CD4-positive, alpha-beta T cell treated with Interleukin-17A for 4 hours (primary cell): ENCODE results near the gene CSNK1G1.

ENCODE experiments used
- DNase-seq: peaks from one replicate; pipeline ENCODE4 v3.0.0-alpha.2; 2020; ENCODE audit warnings: mixed read lengths

Gene CSNK1G1

GRCh38 chr15:64149893-64150578 is 205.9 kb downstream of the CSNK1G1 start:
- no peak for DNase-seq

GRCh38 chr15:64149424-64149823 is 206.5 kb downstream of the CSNK1G1 start:
- peak; percentile 20 for DNase-seq

GRCh38 chr15:64148581-64148980 is 207.4 kb downstream of the CSNK1G1 start:
- DNase-seq, result no peak

GRCh38 chr15:64148168-64148567 is 207.8 kb downstream of the CSNK1G1 start:
- DNase-seq, result no peak

GRCh38 chr15:64146885-64147681 is 208.9 kb downstream of the CSNK1G1 start:
- no peak for DNase-seq

- DNase-seq, result no peak
Observed at GRCh38 chr15:64146520-64146884, 209.5 kb downstream of the CSNK1G1 start.

GRCh38 chr15:64146041-64146440 is 209.9 kb downstream of the CSNK1G1 start:
- DNase-seq, result no peak

- DNase-seq, result no peak
Observed at GRCh38 chr15:64144565-64145281, 211.2 kb downstream of the CSNK1G1 start.

- no peak for DNase-seq
Observed at GRCh38 chr15:64144192-64144564, 211.8 kb downstream of the CSNK1G1 start.

GRCh38 chr15:64143276-64143675 is 212.7 kb downstream of the CSNK1G1 start:
- no peak for DNase-seq

- no peak for DNase-seq
Observed at GRCh38 chr15:64141798-64142512, 214.0 kb downstream of the CSNK1G1 start.

- no peak for DNase-seq
Observed at GRCh38 chr15:64138331-64138941, 217.5 kb downstream of the CSNK1G1 start.

- DNase-seq, result no peak
Observed at GRCh38 chr15:64137226-64137833, 218.6 kb downstream of the CSNK1G1 start.

- no peak for DNase-seq
Observed at GRCh38 chr15:64136347-64136746, 219.6 kb downstream of the CSNK1G1 start.

GRCh38 chr15:64134345-64134829 is 221.6 kb downstream of the CSNK1G1 start:
- DNase-seq, result no peak

- no peak for DNase-seq
Observed at GRCh38 chr15:64133623-64134344, 222.2 kb downstream of the CSNK1G1 start.

GRCh38 chr15:64132217-64132616 is 223.8 kb downstream of the CSNK1G1 start:
- DNase-seq, result no peak

- no peak for DNase-seq
Observed at GRCh38 chr15:64131547-64131946, 224.4 kb downstream of the CSNK1G1 start.

- DNase-seq, result no peak
Observed at GRCh38 chr15:64130159-64130558, 225.8 kb downstream of the CSNK1G1 start.

- no peak for DNase-seq
Observed at GRCh38 chr15:64127521-64128270, 228.3 kb downstream of the CSNK1G1 start.

- no peak for DNase-seq
Observed at GRCh38 chr15:64125978-64126377, 230.0 kb downstream of the CSNK1G1 start.
